WTC11 (cell line): Measurements from ENCODE around the gene MRPL41.

Source experiments
- ZNF423 ChIP-seq: fragments of 250-450 bp; sonication (Bioruptor Pico); IDR thresholded peaks from 2 replicates; pipeline ENCODE4 v2.1.2; 2022; ENCODE audit warnings: mild to moderate bottlenecking, moderate library complexity
- TF ChIP-seq, protein P1 (sequence below): fragments of 200-600 bp; IDR thresholded peaks from 2 replicates; pipeline ENCODE4 v1.8.0; 2022; ENCODE audit warnings: antibody characterized with exemption

- TF ChIP-seq, protein P1, sequence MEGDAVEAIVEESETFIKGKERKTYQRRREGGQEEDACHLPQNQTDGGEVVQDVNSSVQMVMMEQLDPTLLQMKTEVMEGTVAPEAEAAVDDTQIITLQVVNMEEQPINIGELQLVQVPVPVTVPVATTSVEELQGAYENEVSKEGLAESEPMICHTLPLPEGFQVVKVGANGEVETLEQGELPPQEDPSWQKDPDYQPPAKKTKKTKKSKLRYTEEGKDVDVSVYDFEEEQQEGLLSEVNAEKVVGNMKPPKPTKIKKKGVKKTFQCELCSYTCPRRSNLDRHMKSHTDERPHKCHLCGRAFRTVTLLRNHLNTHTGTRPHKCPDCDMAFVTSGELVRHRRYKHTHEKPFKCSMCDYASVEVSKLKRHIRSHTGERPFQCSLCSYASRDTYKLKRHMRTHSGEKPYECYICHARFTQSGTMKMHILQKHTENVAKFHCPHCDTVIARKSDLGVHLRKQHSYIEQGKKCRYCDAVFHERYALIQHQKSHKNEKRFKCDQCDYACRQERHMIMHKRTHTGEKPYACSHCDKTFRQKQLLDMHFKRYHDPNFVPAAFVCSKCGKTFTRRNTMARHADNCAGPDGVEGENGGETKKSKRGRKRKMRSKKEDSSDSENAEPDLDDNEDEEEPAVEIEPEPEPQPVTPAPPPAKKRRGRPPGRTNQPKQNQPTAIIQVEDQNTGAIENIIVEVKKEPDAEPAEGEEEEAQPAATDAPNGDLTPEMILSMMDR = no peak
- TF ChIP-seq ZNF423 (CRISPR knock-in tag) = no peak
Observed at GRCh38 chr9:137540536-137540935, 11.1 kb upstream of the MRPL41 start.
